GM19463 (cell line): Measurements from ENCODE around the gene RTN4RL1.

ENCODE experiments used
- ATAC-seq: cut with Tn5 transposase; IDR thresholded peaks from one replicate; pipeline ENCODE4 v1.9.1; 2021; ENCODE audit warnings: mild to moderate bottlenecking, moderate library complexity; ENCODE audit not compliant: unreplicated experiment

The RTN4RL1 gene

DNA sequence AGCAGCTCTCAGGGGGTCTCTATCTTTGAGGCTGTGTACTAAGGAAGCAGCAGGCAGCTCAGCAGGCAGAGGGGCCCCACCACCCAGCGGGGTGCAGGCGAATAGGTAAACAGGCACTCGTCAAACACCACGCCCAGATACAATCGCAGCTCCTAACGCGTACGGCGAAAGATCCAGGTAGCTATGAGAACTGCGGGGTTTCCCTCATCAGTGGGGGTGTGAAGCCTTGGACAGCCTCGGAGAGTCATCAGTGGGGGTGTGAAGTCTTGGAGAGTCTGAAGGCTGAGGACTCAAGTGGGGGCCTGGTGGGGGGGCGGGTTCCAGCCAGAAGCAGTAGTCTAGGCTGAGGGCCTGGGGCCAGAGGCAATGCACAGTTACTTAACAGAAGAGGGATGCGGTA is 69.0 kb downstream of the RTN4RL1 start:
- ATAC-seq = no peak

DNA sequence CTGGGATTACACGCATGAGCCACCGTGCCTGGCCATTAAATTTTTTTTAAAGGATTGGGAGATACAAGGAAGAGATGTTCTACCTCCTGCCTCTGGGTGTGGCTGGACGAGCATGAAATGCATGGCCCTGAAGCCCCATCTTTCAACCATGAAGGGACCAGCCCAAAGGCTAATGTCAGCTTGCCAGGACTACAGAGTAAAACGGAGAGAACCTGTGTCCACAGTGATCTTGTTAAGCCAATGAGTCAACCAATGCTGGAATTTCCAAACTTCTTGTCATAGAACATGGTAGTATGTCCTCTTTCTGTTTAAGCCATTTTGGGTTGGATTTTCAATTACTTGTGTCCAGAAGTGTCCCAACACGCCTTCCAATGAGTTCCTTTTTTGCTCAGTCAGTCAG is 71.3 kb downstream of the RTN4RL1 start:
- no peak for ATAC-seq

DNA sequence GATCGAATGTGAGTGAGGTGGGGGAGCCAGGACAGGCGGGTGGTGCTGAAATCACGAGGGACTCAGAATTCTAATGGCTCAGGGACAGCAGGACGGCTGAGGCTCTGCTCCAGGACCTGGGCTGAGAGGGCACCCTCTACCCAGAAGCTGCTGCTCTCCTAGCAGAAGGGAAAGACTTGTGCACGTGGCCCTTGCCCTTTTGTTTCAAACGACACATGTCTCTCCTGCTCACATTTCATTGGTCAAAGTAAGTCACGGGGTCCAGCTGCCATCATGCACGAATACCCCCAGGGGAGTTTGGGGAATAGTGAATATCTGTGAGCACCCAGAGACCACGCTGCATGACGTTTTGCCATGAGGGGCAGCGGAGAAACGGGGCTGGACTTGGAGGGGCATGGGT is 73.2 kb downstream of the RTN4RL1 start:
- no peak for ATAC-seq

DNA sequence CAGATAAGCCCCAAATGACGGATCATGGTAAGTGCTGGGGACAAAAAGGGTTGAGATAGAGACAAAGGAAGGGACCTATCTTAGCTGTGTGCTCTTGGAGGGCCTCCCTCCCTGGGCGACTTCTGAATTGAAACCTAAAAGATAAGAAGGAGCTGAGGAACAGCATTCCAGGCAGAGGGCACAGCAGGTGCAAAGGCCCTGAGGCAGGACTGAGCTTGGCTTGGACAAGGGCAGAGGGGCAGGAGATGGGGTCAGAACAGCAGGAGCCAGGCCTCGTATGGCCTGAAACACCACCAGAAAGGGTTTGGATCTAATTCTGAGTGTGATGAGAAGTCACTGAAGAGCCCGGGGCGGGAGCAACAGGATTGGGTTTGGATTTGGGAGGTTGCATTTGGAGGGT is 75.4 kb downstream of the RTN4RL1 start:
- ATAC-seq = no peak

DNA sequence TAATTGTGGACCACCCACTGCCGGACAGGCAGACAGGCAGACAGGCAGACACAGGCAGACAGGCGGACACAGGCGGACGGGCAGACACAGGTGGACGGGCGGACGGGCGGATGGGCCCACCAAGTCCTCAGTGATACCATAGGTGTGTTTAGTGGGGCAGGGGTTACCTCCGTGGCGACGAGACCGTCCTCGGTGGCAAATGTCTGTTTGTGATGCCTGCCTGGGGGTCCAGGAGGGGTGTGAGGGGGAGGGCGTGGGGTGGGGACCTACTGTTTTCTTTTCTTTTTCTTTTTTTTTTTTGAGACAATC is 76.7 kb downstream of the RTN4RL1 start:
- no peak for ATAC-seq

DNA sequence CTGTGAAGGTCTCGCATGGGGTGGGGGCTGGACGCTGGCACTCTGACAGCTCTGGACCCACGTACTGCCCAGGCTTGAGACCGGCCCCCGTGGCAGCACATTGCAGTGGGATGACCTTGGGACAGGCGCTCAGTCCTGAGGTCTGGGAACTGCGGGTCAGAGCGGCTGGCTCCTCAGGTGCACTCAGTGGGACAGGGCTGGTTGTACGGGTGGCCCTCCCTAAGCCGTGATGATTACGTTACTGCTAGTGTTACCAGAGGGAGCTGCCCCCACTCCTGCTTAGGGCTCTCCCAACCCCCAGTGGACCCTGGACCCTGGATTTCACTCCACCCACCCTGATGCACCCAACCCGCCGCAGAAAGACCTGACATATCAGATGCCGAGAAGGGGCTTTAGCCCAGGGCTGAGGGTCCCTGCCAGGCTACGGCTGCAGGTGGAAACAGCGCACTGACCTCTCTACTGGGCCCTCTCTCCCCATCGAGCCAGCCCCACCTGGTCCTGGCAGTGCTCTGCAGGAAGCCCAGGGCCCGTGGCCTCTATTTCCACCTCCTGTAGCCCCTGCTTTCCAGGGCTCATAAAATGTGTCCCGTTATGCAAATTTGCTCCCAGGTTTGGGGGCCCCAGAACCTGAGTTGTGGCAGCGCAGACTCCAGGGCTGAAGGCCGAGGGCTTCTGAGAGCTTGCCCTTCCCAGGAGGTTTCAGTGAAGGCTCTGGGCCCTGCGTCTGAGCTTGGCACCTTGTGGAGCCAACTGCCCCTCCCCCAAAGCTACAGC is 77.2 kb downstream of the RTN4RL1 start:
- no peak for ATAC-seq

DNA sequence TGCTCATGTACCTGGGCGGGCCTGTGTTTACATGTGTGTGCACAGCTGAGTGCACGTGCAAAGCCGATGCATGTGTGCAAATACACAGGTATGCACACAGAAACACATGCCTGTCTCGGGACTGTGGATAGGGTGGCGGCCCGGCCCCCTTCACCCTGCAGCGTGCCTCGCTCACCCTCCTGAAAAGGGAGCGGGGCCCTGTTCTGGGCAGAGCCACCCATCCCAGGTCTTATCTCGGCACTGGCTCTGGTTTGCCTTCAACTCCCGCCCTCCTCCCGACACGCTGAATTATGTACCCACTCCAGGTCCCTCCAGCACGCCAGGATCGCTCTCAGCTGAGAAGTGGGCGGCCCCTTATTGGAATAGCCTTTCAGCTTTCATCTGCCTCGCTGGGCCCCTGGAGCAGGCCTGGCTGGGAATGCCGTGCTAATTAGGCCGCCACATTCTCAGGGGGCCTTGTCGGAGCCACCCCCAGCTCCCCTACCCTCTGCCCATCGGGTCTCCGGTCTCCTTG is 77.8 kb downstream of the RTN4RL1 start:
- no peak for ATAC-seq

DNA sequence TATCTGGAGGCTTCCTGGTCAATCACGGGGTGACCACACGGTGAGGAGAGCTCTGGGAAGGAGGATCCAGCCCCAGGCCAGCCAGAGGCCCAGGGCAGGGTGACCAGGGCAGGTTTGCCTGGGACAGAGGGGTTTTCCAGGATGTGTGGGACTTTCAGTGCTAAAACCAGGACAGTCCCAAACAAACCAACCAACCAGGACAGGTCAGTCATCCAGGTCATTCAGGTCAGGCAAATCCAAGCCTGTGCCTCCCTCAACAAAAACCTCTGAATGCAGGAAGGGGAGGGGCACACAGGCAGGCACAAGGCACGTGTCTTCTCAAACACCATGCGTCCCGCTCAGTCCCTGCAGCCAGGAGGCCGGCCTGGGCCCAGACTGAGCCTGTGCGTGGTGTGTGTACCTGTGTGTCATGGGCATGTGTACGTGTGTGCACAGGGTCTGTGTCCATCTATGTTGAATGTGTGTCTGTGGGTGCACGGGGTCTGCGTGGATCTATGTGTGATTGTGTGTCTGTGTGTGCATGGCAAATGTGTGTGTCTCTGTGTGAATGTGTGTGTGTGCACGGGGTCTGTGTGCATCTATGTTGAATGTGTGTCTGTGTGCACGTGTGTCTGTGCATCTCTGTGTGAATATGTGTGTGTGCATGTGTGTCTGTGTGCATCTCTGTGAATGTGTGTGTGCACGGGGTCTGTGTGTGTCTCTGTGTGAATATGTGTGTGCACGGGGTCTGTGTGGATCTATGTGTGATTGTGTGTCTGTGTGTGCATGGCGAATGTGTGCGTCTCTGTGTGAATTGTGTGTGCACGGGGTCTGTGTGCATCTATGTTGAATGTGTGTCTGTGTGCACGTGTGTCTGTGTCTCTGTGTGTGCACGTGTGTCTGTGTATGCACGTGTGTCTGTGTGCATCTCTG is 78.9 kb downstream of the RTN4RL1 start:
- ATAC-seq = no peak

DNA sequence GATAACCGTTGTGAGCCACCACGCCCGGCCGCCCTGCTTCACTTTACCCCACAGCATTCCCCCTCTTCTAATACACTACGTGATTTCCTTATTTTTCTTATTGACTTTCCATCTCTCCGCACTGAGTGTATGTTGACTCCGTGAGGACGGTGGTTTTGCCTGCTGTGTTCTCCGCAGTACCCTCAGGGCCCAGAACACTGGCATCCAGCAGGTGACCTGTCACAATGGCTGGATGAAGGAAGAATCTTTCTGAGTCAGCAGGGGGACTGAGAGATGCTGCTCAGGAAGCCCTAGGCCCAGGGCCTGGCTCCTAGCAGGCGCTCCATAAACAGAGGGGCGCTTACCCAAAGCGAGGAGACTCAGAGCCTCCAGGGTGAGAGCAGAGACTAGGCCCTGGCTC is 79.5 kb downstream of the RTN4RL1 start:
- ATAC-seq = no peak

DNA sequence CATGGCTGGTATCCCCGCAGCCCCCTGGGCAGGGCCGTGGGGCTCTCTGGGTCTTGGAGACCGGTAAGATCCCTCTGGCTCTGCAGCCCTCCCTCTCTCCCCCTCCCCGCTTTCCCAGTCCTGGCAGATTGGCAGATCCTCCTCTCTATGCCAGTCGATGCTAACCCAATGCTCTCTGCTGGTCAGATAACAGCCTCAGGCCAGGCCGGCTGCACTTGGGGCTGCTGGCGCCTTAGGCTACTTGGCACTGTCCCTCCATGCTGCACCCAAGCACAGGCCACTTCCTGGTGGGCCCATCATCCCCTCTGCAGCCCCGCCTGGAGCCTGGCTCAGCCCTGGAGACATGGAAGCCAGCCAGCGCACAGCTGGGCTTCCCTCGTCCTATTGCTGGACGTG is 81.7 kb downstream of the RTN4RL1 start:
- no peak for ATAC-seq

DNA sequence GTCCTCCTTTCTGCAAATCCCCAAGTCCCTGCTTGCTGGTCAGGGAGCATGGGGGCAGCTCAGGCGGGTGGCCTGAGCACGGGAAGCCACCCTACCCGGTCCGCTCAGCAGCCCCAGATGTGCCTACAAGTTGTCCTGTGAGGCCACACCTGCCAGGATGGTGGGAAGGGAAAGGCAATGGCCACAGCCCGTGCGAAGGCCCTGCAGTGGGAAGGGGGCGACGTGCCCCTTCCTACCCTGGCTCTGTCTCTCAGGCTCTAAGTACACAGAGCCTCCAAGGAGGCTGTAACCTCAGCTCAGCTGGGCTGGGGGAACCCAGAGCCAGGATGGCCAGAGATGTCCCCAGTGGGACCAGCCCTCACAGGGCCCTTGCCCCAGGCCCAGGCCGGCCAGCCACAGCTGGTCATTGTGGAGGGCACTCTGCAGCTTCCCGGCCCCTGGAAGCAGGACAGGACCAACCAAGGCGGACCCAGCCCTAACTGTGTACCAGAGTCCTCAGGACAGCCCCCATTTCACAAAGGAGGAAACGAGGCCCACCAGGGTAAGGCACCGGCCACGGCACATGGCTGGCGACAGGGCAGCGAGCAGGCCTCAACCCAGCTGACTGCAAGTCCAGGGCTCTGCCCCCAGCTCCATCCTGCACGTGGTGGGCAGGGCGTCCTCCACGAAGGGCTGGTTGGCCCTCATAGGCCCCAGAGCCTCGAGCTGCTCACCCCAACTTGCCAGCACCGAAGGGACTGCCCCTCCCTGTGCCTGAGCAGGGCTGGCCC is 82.3 kb downstream of the RTN4RL1 start:
- no peak for ATAC-seq

DNA sequence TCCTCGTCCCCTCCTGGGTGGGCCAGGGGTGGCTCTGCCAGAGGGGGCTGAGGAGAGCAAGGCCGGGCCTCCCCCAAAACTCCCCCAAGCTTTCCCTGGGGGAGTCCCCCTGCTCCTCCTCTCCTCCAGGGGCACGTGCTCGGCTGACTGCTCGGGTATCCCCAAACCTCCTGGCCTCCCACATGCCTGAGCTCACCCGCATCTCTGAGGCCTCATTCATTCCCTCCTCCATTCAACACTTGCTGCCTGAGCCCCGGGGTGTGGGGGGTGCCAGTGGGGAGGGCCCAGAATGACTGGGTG is 83.1 kb downstream of the RTN4RL1 start:
- no peak for ATAC-seq

DNA sequence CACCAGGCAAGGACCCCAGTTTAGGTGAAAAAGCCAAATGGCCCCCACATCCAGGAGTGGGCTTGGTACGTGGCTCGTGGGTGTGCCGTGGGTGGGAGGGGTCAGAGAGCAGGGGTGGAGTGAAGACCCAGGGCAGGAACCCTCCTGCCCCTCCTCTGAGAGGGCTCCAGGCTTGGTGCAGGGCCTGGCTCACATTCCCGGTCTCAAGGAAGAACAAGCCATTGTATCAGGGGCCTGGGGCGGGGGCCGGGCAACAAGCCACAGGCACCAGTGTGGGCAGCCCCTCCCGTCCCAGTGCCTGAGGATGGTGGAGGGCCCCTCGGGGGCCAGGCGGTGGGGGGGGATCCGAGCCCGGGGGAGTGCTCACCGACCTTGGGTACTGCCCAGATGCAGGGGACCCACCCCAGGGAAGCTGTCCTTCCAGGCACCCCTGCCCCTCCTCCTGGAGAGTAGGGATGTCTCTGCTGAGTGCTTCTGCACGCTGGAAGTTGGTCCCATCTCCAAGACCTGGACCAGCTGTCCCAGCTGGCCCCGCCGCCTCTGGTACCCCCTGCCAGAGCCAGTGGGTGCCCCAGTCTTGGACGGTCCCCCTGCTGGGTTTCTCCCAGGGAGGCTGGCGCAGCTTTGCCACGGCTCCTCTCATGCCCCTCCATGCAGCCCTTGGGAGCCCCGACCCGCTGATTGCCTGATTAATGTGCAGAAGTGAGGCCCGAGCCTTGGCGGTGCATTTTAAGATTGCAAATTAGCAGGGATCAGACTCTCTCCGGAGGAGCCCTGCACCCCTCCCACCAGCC is 83.7 kb downstream of the RTN4RL1 start:
- ATAC-seq = no peak

DNA sequence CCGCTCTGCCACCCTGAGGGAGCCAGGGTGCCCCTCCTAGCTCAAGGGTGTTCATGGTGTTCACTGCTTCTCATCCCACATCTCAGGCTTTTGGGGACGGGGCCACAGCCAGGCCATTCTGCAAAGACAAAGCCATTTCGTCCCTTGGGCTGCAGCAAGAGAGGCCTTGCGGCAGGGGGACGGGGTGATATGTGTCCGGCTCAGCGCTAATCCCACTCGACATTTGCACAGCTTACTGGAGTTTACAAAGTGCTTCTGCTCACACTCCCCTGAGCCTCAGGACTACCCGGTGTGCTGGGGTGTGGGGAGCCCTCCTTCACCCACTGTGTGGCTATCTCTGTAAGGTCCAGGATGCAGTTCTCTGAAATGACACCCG is 84.3 kb downstream of the RTN4RL1 start:
- ATAC-seq = no peak

DNA sequence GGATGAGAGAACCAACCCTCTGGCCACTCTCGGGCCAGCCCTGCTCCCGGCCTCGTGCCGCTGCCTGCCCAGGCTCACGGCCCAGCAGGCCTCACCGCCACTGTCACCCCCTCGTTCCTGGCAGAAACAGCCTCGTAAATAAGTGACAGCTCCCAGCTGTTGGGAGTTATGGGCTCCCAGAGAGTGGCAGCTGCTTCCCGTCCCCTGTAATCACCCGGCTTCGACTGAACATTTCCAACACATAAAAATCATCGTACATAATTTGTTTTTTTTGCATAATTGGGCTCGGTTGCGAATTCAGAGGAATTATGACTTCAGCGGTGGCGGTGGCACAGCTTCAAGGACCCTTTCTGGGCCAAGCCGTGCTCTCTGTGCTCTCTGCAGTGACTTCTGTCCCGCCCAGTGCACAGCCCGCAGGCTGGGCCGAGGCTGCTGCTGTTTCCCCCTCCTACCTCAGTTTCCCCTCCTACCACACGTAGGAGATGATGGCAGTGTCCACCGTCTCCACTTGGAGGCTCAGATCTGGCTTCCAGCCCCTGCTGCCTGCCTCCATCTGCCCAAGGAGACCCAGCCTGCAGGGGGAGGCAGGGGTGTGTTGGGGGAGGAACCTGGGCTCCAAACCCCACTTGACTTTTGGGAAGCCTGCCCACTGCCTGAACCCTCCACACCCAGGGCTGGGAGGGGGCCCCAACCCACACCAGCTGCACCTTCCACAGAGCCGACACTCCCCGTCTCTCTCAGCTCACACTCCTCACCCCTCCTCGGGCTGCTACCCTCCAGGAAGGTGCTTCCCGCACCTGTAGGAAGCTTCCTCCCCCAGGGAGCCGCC is 84.9 kb downstream of the RTN4RL1 start:
- ATAC-seq = no peak

DNA sequence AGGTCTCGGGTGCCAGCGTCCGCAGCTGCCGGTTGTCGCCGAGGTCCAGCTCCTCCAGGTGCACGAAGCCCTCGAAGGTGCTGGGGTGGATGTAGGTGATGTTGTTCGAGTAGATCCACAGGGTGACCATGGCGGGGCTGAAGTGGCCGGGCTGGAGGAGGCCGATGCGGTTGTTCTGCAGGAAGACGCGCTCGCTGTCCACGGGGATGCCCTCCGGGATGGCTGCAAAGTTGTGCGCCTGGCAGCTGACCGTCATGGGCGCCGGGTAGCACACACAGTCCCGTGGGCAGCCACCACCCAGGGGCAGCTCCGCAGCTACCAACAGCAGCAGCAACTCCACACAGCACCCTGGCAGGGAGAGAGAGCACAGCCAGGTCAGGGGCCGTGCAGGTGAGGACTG is 87.7 kb downstream of the RTN4RL1 start:
- ATAC-seq = no peak

DNA sequence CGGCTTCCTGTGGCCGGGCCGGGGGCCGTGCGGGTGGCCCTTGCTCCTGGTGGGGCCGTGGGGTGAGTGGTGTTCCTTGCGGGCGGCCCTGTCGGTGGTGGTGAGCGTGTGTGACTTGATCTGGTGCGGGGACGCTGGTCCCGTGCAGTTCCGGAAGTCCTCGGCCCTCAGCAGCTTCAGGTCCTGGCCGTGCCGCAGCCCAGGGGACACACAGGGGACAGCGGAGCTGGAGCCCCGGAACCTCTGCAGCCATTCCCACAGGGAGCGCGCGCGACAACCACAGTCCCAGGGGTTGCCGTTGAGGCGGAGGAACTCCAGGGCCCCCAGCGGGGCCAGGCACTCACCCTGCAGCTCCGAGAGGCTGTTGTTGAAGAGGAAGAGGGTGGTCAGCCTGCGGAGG is 88.4 kb downstream of the RTN4RL1 start:
- no peak for ATAC-seq

DNA sequence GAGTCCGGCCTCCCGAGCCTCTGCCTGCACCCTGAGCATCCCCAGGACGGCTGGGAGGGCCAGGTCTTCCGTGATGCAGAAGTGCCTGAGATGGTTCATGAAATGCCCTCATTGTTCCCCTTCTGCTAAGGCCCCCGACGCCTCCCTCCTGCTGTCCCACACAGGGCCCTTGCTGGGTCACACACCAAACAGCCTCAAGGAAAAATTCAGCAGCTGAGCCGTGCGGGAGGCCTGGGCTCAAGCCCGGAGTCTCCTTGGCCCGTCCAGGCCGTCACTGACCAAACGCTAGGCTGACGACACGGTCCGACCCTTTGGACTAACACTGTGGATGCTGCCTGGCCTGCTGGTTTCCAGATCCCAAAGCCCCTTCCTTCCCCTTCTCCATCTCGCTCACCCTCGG is 90.2 kb downstream of the RTN4RL1 start:
- ATAC-seq = no peak

DNA sequence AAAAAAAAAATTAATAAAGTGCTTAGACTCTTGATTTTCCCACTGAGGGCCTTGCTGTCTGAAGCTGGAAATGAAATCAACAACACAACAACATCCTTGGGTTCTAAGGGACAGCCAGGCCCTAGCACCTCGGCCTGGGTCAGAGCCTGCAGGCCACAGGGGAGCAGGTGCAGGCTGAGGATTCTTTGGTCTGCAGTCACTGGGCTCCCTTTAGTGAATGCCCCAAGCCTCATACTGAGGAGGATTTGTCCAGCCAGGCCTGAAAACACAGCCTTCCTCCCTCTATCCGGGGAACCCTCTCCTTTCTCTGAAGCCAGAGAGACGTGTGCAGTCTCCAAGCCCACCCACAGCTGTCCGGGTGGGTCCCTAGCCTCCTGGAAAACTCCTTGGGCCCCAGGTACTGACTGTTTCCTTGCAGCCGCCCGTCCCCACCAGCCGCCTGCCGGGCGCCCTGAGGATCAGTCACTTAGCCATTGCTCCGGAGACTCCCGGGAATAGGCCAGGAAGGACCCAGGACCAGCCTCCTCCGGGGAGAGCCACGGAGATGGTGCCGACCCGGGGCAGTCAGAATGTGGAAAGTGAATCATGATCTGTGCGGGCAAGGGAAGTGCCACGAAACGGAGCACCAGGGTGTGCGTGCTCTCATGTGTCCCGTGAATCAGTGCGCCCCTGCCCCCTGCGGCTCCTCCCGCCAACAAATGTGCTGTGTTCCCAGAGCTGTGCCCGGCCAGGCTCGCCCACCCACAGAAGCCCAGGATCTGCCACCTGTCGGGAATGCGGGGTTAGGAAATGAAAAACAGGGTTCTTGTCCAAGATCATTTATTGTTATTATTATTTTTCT is 91.0 kb downstream of the RTN4RL1 start:
- ATAC-seq = no peak
